ENCODE data around the gene USP12. TPM values are rescaled to one million over a fixed set of nuclear protein-coding genes. Genes with fewer than 3 reads are reported as not detected.

Gene USP12
- total and polyA plus RNA-seq, 4 donors, result 5.7 to 43.7 (median 11.9) TPM

DNA sequence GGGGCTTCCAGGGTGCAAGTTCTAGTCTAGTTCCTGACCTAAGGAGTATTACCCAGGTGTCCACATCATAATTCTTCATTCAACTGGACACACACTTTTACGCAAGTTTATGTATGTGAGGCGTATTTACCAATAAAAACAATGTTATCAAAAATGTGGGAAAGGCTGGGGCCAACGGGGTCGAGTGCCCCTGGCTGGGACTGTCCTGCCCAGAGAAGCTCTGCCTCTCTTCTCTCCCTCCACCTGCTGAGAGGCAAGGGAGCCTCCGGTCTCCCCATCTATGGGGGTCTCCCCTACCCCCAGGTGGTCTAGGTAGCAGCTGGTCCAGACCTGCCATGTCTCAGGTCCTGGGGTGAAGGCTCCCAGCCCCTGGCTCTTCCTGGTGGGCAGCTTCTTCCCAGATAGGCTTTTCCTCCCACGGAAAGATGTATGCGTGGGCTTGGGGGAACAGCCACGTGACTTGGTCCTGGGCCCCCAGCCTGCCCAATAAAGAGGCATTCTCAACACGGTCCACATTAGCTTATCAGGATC lies 132.4 kb downstream of the USP12 start:
- Histone ChIP-seq H3K4me3 (ENCODE audit: low read depth in 1 of 3, low read length in 3 of 3) (no peak overlapping the region), H3K4me1 (ENCODE audit: control insufficient read depth in 4 of 4, insufficient read depth in 4 of 4, low read length in 3 of 4) (peaks cover 0 to 5% (median 0%) of the 10 kb centered on the region in 4 donors), H3K27me3 (ENCODE audit: control insufficient read depth in 4 of 4, insufficient read depth in 4 of 4, low read length in 3 of 4) (no peaks in the 10 kb centered on the region), H3K36me3 (ENCODE audit: control insufficient read depth in 4 of 4, insufficient read depth in 3 of 4, low read depth in 1 of 4, low read length in 3 of 4) (no peaks in the 10 kb centered on the region), H3K9me3 (ENCODE audit: control insufficient read depth in 4 of 4, low read length in 3 of 4) (no peaks in the 10 kb centered on the region), H3K27ac (ENCODE audit: low read depth in 1 of 2, low read length in 2 of 2) (no peak overlapping the region), H3K9ac (ENCODE audit: low read depth in 1 of 2, low read length in 2 of 2) (no peak overlapping the region)
- TF ChIP-seq JUND (IDR thresholded peaks at IDR 0.05), result no peak
- TF ChIP-seq REST (IDR thresholded peaks at IDR 0.05), result no peak
- peak; percentile 3 for DNase-seq (ENCODE audit: low spot score)
- WGBS, result 86% methylated on average over 9 of the region's 9 CpGs

DNA sequence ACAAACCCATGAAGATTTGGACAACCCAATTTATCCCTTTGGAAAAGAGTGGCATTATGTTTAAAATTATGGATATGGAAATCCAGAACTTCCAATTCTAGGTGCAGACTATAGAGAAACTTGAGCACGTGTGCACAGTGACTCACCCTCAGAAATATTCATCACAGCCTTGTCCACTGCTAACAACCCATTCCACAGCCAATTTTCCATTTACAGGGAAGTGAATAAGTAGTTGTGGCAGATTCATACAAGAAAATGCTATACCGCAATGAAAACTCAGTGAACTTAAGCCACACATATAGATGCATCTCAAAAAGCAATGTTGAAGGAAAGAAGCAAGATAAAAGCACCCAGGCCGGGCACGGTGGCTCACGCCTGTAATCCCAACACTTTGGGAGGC lies 133.3 kb downstream of the USP12 start:
- Histone ChIP-seq H3K9me3 (ENCODE audit: control insufficient read depth in 4 of 4, low read length in 3 of 4) (no peaks in the 10 kb centered on the region), H3K4me3 (ENCODE audit: low read depth in 1 of 3, low read length in 3 of 3) (no peak overlapping the region), H3K9ac (ENCODE audit: low read depth in 1 of 2, low read length in 2 of 2) (no peak overlapping the region), H3K36me3 (ENCODE audit: control insufficient read depth in 4 of 4, insufficient read depth in 3 of 4, low read depth in 1 of 4, low read length in 3 of 4) (no peaks in the 10 kb centered on the region), H3K27me3 (ENCODE audit: control insufficient read depth in 4 of 4, insufficient read depth in 4 of 4, low read length in 3 of 4) (no peaks in the 10 kb centered on the region), H3K27ac (ENCODE audit: low read depth in 1 of 2, low read length in 2 of 2) (no peak overlapping the region), H3K4me1 (ENCODE audit: control insufficient read depth in 4 of 4, insufficient read depth in 4 of 4, low read length in 3 of 4) (peaks cover 0 to 5% (median 0%) of the 10 kb centered on the region in 4 donors)
- TF ChIP-seq EGR1 (IDR thresholded peaks at IDR 0.05; ENCODE audit: low read depth in 2 of 2) (no peak), HNF4G (IDR thresholded peaks at IDR 0.05) (no peak), HNF4A (conservative IDR thresholded peaks at IDR 0.05) (no peak), SP1 (IDR thresholded peaks at IDR 0.05) (no peak), TAF1 (conservative IDR thresholded peaks at IDR 0.05) (no peak), YY1 (IDR thresholded peaks at IDR 0.05) (no peak), NR2F2 (IDR thresholded peaks at IDR 0.05) (no peak), REST (IDR thresholded peaks at IDR 0.05) (no peak), RXRA (IDR thresholded peaks at IDR 0.05) (no peak), GABPA (IDR thresholded peaks at IDR 0.05 in 1 of 2, conservative IDR thresholded peaks at IDR 0.05 in 1 of 2) (no peak), FOXA2 (IDR thresholded peaks at IDR 0.05) (no peak), FOXA1 (IDR thresholded peaks at IDR 0.05) (no peak), JUND (IDR thresholded peaks at IDR 0.05) (no peak), MAX (IDR thresholded peaks at IDR 0.05) (no peak), RAD21 (IDR thresholded peaks at IDR 0.05) (no peak)
- TF ChIP-seq, protein P1, sequence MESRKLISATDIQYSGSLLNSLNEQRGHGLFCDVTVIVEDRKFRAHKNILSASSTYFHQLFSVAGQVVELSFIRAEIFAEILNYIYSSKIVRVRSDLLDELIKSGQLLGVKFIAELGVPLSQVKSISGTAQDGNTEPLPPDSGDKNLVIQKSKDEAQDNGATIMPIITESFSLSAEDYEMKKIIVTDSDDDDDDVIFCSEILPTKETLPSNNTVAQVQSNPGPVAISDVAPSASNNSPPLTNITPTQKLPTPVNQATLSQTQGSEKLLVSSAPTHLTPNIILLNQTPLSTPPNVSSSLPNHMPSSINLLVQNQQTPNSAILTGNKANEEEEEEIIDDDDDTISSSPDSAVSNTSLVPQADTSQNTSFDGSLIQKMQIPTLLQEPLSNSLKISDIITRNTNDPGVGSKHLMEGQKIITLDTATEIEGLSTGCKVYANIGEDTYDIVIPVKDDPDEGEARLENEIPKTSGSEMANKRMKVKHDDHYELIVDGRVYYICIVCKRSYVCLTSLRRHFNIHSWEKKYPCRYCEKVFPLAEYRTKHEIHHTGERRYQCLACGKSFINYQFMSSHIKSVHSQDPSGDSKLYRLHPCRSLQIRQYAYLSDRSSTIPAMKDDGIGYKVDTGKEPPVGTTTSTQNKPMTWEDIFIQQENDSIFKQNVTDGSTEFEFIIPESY (IDR thresholded peaks at IDR 0.05), result no peak
- TF ChIP-seq, protein P2, sequence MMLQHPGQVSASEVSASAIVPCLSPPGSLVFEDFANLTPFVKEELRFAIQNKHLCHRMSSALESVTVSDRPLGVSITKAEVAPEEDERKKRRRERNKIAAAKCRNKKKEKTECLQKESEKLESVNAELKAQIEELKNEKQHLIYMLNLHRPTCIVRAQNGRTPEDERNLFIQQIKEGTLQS (IDR thresholded peaks at IDR 0.05), result no peak
- TF ChIP-seq, protein P3, sequence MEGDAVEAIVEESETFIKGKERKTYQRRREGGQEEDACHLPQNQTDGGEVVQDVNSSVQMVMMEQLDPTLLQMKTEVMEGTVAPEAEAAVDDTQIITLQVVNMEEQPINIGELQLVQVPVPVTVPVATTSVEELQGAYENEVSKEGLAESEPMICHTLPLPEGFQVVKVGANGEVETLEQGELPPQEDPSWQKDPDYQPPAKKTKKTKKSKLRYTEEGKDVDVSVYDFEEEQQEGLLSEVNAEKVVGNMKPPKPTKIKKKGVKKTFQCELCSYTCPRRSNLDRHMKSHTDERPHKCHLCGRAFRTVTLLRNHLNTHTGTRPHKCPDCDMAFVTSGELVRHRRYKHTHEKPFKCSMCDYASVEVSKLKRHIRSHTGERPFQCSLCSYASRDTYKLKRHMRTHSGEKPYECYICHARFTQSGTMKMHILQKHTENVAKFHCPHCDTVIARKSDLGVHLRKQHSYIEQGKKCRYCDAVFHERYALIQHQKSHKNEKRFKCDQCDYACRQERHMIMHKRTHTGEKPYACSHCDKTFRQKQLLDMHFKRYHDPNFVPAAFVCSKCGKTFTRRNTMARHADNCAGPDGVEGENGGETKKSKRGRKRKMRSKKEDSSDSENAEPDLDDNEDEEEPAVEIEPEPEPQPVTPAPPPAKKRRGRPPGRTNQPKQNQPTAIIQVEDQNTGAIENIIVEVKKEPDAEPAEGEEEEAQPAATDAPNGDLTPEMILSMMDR (IDR thresholded peaks at IDR 0.05; ENCODE audit: low read depth, low read length, missing input control), result no peak
- 94% methylated on average over 5 of the region's 5 CpGs for WGBS
- DNase-seq (ENCODE audit: low spot score), result no peak

Measured in liver (tissue), 9 donors.